ENCODE results near the gene C5orf52. TPM values are rescaled to one million over a fixed set of nuclear protein-coding genes. Genes with fewer than 3 reads are reported as not detected.

Gene C5orf52
- not detected for total RNA-seq
- long read RNA-seq, result 0 reads

- ATAC-seq (peak; percentile 62), DNase-seq (ENCODE audit: missing footprints) (peak; percentile 77)
- intact Hi-C loops (cut with DNase I), result no loop called here
These were observed at the start of gene C5orf52 for GRCh38 chr5:157670662-157671591. C5orf52 (plus strand) TSS chr5:157671533; CDS start chr5:157671615, 82 bp downstream.

- ATAC-seq (no peak), DNase-seq (ENCODE audit: missing footprints) (no peak)
- intact Hi-C loops (cut with DNase I), result no loop called here
These were observed 47.2 kb upstream of the C5orf52 start for GRCh38 chr5:157624144-157624543.

- intact Hi-C loops (cut with DNase I), result no loop called here
- no peak for DNase-seq (ENCODE audit: missing footprints)
- ATAC-seq, result no peak
These were observed 44.5 kb upstream of the C5orf52 start for GRCh38 chr5:157626831-157627230.

GRCh38 chr5:157630341-157630740, 41.0 kb upstream of the C5orf52 start:
- ATAC-seq, result no peak
- DNase-seq (ENCODE audit: missing footprints), result no peak
- intact Hi-C loops (cut with DNase I), result no loop called here

- DNase-seq (ENCODE audit: missing footprints) (no peak), ATAC-seq (no peak)
- intact Hi-C loops (cut with DNase I), result no loop called here
These were observed 30.8 kb upstream of the C5orf52 start for GRCh38 chr5:157640406-157641066.

GRCh38 chr5:157648275-157648990, 22.9 kb upstream of the C5orf52 start:
- intact Hi-C loops (cut with DNase I), result no loop called here
- DNase-seq (ENCODE audit: missing footprints) (no peak), ATAC-seq (no peak)

GRCh38 chr5:157649101-157649500, 22.2 kb upstream of the C5orf52 start:
- intact Hi-C loops (cut with DNase I), result no loop called here
- no peak for DNase-seq (ENCODE audit: missing footprints)

GRCh38 chr5:157650991-157651611, 20.2 kb upstream of the C5orf52 start:
- peak; percentile 10 for ATAC-seq
- intact Hi-C loops (cut with DNase I), result no loop called here
- DNase-seq (ENCODE audit: missing footprints), result no peak

More at GRCh38 chr5:157649101-157649500, 22.2 kb upstream of the C5orf52 start:
- no peak for ATAC-seq

- ATAC-seq, result peak; percentile 93
- DNase-seq (ENCODE audit: missing footprints), result peak; percentile 90
- intact Hi-C loops (cut with DNase I), result no loop called here
These were observed 19.5 kb upstream of the C5orf52 start for GRCh38 chr5:157651623-157652376.

- intact Hi-C loops (cut with DNase I), result no loop called here
- DNase-seq (ENCODE audit: missing footprints) (no peak), ATAC-seq (no peak)
These were observed 19.0 kb upstream of the C5orf52 start, which contains the start of gene SOX30 for GRCh38 chr5:157652377-157652692. SOX30 (minus strand) TSS chr5:157652438; CDS start chr5:157652078, 360 bp downstream.

- no peak for ATAC-seq
- intact Hi-C loops (cut with DNase I), result no loop called here
- no peak for DNase-seq (ENCODE audit: missing footprints)
These were observed 13.8 kb upstream of the C5orf52 start for GRCh38 chr5:157657516-157657915.

GRCh38 chr5:157658893-157659292, 12.4 kb upstream of the C5orf52 start:
- no peak for DNase-seq (ENCODE audit: missing footprints)
- intact Hi-C loops (cut with DNase I), result no loop called here
- no peak for ATAC-seq

GRCh38 chr5:157659868-157660660, 11.3 kb upstream of the C5orf52 start:
- DNase-seq (ENCODE audit: missing footprints), result no peak
- intact Hi-C loops (cut with DNase I), result no loop called here
- no peak for ATAC-seq

- intact Hi-C loops (cut with DNase I), result no loop called here
- ATAC-seq (no peak), DNase-seq (ENCODE audit: missing footprints) (no peak)
These were observed 5.8 kb upstream of the C5orf52 start for GRCh38 chr5:157665467-157666070.

- intact Hi-C loops (cut with DNase I), result loop anchor here (2.0 kb wide), 1 partner anchor 50 kb away; no protein-coding TSS in a partner anchor
- ATAC-seq, result no peak
- DNase-seq (ENCODE audit: missing footprints), result no peak
These were observed 3.0 kb upstream of the C5orf52 start for GRCh38 chr5:157668356-157668755.

- ATAC-seq (no peak), DNase-seq (ENCODE audit: missing footprints) (no peak)
- intact Hi-C loops (cut with DNase I), result loop anchor here (2.0 kb wide), 1 partner anchor 49 kb away; no protein-coding TSS in a partner anchor
These were observed 1.6 kb upstream of the C5orf52 start for GRCh38 chr5:157669701-157670097.
